AG04449 (cell line): ENCODE measurements around the gene HMCES.

ENCODE experiments used
- CTCF ChIA-PET: fragments of 350-600 bp; formaldehyde crosslinking; extraction: SDS; loops from one replicate; lab custom pipeline; 2021; ENCODE audit warnings: antibody characterized with exemption; lab: Yijun Ruan, JAX
- POLR2A ChIA-PET: fragments of 400-600, 350-600 bp; formaldehyde crosslinking; extraction: SDS; loops from one replicate; lab custom pipeline; 2020; ENCODE audit warnings: antibody characterized with exemption, inconsistent platforms; lab: Yijun Ruan, JAX
- DNase-seq: peaks from one replicate; pipeline ENCODE4 v3.0.0-alpha.2; 2010; ENCODE audit warnings: low read depth, low spot score
- H3K4me3 ChIP-seq: 2 replicates; pipeline ENCODE4 v1.5.1; 2011; ENCODE audit warnings: low read depth, mild to moderate bottlenecking, control low read depth, low read length
- TF ChIP-seq, protein P1 (sequence below): IDR thresholded peaks from one replicate; pipeline ENCODE4 v1.5.1; 2011; ENCODE audit warnings: mild to moderate bottlenecking, moderate library complexity, low read length, control low read depth, inconsistent platforms; ENCODE audit not compliant: insufficient read depth; ENCODE audit errors: missing control alignments

The HMCES gene

DNA sequence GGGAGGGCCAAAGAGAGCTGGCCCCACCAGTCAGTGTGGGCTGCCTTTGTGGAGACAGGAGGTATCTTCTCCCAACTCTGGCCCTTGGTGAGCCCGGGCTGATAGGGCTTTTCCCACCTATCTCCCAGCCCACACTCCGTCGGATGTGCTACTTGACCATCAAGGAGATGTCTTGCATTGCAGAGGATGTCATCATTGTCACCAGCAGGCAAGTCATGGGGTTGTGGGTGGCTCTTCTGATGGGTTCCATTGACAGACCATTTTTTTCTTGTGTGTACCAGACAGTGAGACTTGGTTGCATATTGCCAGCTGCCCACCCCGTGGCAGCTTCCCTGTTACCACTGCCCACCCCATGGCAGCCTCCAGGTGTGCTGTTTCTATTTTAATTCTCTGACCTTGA lies 25.9 kb upstream of the HMCES start:
- no peak for DNase-seq
- ChIA-PET CTCF (interaction anchor here (1.1 to 2.3 kb wide), 7 partner anchors 8 to 282 kb away, joined by 3 to 12 read pairs (median 6); a partner anchor contains a TSS), POLR2A (interaction anchor here (0.7 to 1.8 kb wide), 4 partner anchors 17 to 69 kb away, joined by 3 to 6 read pairs (median 4); partner anchors contain the start of gene CNBP)
- no peak overlapping the region for H3K4me3 ChIP-seq
- TF ChIP-seq, protein P1, sequence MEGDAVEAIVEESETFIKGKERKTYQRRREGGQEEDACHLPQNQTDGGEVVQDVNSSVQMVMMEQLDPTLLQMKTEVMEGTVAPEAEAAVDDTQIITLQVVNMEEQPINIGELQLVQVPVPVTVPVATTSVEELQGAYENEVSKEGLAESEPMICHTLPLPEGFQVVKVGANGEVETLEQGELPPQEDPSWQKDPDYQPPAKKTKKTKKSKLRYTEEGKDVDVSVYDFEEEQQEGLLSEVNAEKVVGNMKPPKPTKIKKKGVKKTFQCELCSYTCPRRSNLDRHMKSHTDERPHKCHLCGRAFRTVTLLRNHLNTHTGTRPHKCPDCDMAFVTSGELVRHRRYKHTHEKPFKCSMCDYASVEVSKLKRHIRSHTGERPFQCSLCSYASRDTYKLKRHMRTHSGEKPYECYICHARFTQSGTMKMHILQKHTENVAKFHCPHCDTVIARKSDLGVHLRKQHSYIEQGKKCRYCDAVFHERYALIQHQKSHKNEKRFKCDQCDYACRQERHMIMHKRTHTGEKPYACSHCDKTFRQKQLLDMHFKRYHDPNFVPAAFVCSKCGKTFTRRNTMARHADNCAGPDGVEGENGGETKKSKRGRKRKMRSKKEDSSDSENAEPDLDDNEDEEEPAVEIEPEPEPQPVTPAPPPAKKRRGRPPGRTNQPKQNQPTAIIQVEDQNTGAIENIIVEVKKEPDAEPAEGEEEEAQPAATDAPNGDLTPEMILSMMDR = no peak

DNA sequence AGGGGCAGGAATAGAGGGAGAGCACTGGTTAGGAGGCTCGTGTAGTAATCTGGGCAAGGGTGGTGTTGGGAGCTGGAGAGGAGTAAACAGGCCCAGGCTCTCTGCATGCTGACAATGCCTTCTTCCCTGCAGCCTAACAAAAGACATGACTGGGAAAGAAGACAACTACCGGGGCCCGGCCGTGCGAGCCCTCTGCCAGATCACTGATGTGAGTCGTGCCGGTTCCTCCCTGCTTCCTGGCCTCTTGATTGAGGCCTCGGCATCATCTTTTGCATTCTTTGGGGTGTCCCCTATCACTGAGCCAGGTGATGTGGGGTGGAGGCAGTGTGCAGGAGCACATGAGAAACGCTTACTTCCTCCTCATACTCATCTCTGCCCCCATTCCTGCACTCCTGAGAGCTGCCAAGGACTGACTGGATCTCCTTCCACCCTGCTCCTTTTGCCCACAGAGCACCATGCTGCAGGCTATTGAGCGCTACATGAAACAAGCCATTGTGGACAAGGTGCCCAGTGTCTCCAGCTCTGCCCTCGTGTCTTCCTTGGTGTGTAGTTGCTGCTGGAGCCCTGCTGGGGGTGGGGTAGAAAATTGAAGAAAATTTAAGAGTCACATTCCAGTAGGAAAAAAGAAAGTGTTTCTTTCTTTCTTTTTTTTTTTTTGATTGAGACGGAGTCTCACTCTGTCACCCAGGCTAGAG lies 24.0 kb upstream of the HMCES start:
- no peak overlapping the region for H3K4me3 ChIP-seq
- TF ChIP-seq, protein P1 = no peak
- ChIA-PET POLR2A (no interaction called here), CTCF (interaction anchor here (0.6 to 2.2 kb wide), 6 partner anchors 8 to 284 kb away, joined by 3 to 17 read pairs (median 4); no protein-coding TSS in a partner anchor)
- no peak for DNase-seq

DNA sequence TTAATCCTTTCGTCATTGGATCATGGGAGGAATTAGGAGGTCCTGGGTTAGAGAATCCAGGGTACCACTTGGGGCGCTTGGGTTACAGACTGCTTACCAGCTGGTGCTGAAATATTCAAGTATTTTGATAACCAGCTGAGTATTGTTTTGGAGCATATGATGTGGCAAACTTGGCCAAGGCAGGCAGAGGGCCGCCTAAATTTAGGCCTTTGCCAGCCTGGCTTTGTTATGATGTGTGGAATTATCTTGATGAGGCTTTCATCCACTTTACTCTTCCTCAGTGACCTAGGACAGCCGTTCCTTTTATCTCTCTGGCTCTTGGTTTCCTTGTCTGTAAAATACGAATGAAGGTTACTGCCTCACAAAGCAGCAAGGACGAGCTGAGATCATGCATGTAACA lies 22.4 kb upstream of the HMCES start:
- CTCF ChIA-PET = interaction anchor here (1.6 to 2.2 kb wide), 4 partner anchors 10 to 21 kb away, joined by 3 to 17 read pairs (median 7); no protein-coding TSS in a partner anchor
- POLR2A ChIA-PET = no interaction called here
- TF ChIP-seq, protein P1 = no peak
- H3K4me3 ChIP-seq = no peak overlapping the region
- DNase-seq = no peak

DNA sequence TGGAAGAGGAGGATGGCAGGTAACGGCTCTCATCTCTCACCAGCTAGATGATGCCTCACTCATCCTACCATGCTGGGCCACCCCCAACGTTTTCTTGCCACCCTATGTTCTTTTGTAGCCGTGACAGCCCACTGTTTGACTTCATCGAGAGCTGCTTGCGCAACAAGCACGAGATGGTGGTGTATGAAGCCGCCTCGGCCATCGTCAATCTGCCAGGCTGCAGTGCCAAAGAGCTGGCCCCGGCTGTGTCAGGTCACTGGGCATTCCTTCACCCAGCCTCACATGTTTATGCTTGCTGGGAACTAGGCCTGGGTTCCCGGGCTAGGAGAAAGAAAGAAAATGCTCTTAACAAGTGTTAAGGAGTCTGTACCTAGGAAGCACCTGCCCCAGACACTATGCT lies 21.1 kb upstream of the HMCES start:
- TF ChIP-seq, protein P1 = no peak
- POLR2A ChIA-PET = no interaction called here
- CTCF ChIA-PET = interaction anchor here (1.6 kb wide), 1 partner anchor 12 kb away, joined by 3 read pairs; no protein-coding TSS in a partner anchor
- no peak for DNase-seq
- no peak overlapping the region for H3K4me3 ChIP-seq

DNA sequence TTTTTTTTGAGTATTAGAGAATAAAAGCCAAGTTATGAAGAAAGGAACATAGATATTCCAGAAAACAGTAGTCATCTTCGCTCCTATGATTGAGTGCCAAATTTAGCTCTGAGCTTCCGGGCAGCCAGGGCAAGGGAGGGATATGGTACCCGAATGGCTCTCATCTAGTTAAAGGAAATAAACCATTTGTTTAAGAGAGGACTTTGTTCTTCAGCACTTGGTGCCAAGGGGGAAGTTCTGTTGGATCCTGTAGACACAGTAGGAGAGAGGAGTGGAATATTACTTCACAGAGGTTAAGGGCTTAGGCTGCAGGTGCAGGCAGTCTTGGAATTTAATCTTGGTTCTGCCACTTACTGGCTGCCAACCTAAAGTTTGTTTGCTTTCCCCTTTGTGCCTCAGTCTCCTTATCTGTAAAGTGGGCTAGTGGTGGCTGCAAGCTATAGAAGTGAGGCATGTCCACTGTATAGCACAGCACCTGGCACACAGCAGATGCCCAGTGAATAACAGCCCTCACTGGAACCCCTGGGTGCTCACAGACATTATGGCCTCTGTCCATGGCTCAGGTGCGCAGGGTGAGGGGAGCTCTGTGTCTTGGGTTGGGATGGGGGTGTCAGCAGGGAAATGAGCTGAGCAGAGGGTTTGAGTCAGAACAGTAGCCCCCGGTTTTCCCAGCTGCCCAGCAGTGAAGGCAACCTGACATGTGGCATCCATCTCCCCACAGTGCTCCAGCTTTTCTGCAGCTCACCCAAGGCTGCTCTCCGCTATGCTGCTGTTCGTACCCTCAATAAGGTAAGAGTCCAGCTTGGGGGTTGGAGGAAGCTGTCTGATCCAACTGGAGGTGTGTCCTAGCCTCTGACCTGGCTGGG lies 18.8 kb upstream of the HMCES start:
- TF ChIP-seq, protein P1 = no peak
- no peak for DNase-seq
- no peak overlapping the region for H3K4me3 ChIP-seq
- ChIA-PET POLR2A (interaction anchor here (1.5 to 1.7 kb wide), 2 partner anchors 11 to 13 kb away, joined by 4 to 5 read pairs; partner anchors contain the start of gene COPG1), CTCF (interaction anchor here (1.1 to 3.3 kb wide), 5 partner anchors 8 to 289 kb away, joined by 3 to 13 read pairs (median 3); no protein-coding TSS in a partner anchor)
